ENCODE results near the gene PTRHD1. TPM values are rescaled to one million over a fixed set of nuclear protein-coding genes. Genes with fewer than 3 reads are reported as not detected.
A peak's percentile ranks its signal among the peaks of the same experiment; 100 is the strongest.

The PTRHD1 gene
- total RNA-seq, 1 donor, result 33.4 TPM

DNA sequence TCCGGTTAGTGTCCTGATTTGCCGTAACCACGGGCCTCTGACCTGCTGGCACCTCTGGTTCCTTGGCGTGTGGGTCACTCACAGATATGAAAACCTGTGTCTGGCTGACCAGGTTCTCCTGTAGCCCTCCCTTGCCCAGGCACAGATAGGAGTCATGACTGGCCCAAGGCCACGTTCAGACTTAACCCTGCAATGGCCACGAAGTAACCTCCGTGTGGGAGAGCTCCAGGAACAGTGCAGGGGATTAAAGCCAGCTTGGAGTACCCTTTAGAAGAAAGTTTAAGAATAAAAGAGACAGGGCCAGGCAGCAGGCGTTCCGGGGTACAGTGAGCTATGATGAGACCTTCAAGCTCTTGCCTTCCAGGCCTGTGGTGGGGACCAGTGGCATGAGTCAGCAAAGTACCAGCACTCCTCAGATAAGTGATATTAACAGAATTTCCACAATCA is 25.6 kb upstream of the PTRHD1 start:
- TF ChIP-seq, protein P1, sequence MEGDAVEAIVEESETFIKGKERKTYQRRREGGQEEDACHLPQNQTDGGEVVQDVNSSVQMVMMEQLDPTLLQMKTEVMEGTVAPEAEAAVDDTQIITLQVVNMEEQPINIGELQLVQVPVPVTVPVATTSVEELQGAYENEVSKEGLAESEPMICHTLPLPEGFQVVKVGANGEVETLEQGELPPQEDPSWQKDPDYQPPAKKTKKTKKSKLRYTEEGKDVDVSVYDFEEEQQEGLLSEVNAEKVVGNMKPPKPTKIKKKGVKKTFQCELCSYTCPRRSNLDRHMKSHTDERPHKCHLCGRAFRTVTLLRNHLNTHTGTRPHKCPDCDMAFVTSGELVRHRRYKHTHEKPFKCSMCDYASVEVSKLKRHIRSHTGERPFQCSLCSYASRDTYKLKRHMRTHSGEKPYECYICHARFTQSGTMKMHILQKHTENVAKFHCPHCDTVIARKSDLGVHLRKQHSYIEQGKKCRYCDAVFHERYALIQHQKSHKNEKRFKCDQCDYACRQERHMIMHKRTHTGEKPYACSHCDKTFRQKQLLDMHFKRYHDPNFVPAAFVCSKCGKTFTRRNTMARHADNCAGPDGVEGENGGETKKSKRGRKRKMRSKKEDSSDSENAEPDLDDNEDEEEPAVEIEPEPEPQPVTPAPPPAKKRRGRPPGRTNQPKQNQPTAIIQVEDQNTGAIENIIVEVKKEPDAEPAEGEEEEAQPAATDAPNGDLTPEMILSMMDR (IDR thresholded peaks at IDR 0.05; ENCODE audit: insufficient read depth, low read length), result no peak
- H3K4me3 ChIP-seq (ENCODE audit: low read depth, low read length), result no peak overlapping the region
- peak; percentile 48 for DNase-seq (ENCODE audit: low read depth)

DNA sequence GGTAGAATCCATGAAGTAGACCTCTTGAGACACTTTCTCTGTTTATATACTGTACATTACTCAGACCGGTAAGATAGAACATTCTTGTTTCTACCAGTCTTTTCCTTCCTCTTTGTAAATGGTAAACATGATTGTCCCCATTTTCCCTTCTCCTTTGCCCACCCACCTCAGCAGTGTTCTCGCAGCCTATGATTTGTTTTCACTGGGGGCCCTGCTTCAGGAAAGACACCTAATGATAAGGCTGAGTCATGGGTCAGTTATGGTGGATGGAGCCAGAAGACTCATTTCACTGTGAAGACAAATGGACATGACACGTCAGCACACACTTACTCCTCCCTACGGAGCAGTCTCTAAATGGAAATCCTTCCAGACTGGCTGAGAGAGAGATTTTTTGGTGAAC is 23.7 kb upstream of the PTRHD1 start:
- DNase-seq (ENCODE audit: low read depth), result peak; percentile 91
- TF ChIP-seq, protein P1 (IDR thresholded peaks at IDR 0.05; ENCODE audit: insufficient read depth, low read length), result no peak
- no peak overlapping the region for H3K4me3 ChIP-seq (ENCODE audit: low read depth, low read length)

DNA sequence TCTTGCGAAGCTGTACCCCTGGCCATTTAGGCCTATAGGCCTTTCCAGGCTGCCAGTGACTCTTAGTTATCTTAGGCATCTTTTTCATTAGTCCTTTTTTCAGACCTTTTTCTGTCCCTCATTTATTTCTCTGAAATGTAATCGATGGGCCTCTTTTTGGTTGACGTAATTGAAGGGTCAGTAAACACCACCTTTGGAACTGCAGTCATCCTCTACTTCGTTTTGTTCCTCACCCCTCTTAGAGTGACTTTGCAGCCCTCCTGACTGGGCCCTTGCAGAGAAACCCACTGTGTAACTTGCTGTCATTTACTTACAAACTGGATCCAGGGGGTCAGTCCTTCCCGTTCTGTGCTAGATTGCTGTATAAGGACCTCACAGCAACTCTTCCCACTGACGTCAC is 23.2 kb upstream of the PTRHD1 start:
- no peak for DNase-seq (ENCODE audit: low read depth)
- no peak overlapping the region for H3K4me3 ChIP-seq (ENCODE audit: low read depth, low read length)
- TF ChIP-seq, protein P1 (IDR thresholded peaks at IDR 0.05; ENCODE audit: insufficient read depth, low read length), result no peak

DNA sequence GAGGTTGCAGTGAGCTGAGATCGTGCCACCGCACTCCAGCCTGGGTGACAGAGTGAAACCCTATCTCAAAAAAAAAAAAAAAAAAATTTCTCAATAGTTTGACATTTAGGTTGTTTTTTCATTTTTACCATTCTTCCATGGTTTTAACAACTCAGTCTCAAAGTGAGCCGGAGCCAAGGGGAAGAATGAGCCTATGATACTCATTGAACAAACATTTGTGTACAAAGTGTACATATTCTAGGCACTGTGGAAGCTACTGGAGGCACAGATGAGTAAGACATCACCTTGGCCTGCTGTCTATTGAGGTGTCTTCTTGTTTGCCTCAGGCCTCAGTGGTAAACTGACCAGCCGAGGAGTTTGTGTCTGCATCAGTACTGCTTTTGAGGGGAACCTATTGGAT is 22.0 kb upstream of the PTRHD1 start:
- DNase-seq (ENCODE audit: low read depth), result no peak
- no peak overlapping the region for H3K4me3 ChIP-seq (ENCODE audit: low read depth, low read length)
- TF ChIP-seq, protein P1 (IDR thresholded peaks at IDR 0.05; ENCODE audit: insufficient read depth, low read length), result no peak

DNA sequence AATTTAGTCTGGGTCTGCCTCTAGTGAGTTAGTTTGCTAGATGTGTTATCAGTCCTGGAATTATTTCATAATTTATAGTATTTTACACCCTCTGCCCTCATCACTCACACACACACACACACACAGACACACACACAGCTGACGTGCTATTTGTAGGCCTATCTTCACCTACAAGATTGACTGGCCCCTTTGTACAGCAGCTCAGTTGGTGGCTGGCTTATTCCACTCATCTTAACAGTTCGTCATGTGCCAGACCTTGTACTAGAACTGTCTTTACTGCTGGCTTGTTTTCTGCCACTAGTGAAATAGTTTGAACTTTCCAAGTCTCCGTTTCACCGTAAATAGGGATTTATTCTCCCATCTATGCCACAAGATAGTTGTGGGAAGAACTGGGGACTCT is 21.3 kb upstream of the PTRHD1 start:
- TF ChIP-seq, protein P1 (IDR thresholded peaks at IDR 0.05; ENCODE audit: insufficient read depth, low read length), result no peak
- H3K4me3 ChIP-seq (ENCODE audit: low read depth, low read length), result no peak overlapping the region
- DNase-seq (ENCODE audit: low read depth), result no peak

DNA sequence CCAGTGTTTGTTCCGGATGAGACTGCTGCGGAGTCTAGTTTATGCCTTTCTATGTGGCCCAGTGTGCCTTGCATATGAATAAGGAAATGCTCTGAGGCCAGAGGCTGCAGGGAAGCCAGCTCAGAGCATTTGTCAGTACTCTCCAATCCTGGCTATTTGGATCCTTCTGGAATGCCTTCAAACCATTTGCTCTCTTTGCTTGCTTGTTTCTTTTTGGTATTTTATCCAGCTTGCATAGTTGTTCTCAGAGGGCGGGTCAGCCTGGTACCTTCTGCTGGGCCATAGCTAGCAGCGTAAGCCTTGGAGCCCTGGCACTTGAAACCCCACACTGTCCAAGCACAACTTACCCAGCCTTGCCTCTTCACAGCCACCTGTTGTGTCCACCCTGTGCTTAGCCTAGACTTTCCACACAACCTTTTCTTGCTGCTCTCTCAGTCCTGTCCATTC is 20.5 kb upstream of the PTRHD1 start:
- TF ChIP-seq, protein P1 (IDR thresholded peaks at IDR 0.05; ENCODE audit: insufficient read depth, low read length), result no peak
- no peak for DNase-seq (ENCODE audit: low read depth)
- no peak overlapping the region for H3K4me3 ChIP-seq (ENCODE audit: low read depth, low read length)

DNA sequence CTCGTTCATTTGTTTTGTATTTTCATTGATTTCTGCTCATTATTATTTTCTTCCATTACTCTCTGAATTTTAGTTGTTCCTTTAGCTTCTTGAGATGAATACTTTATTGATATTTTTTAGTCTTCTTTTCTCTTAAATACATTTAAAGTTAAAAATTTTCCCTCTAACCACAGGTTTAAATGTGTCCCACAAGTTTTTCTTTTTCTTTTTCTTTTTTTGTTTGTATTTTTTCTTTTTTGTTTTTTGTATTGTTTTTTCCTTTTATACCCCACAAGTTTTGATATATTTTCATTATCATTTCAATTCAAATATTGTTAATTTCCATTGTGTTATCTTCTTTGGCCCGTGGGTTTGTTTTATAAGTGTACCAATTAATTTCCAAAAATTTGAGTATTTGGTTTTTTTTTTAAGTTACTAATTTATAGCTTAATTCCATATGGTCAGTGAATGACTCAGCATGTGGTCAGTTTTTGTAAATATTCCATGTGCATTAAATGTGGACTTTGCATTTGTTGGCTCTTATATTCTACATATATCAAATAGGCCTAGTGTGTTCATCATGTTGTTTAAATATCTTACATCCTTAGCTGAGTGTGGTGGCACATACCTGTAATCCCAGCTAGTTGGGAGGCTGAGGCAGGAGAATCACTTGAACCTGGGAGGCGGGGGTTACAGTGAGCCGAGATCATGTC is 16.3 kb upstream of the PTRHD1 start:
- TF ChIP-seq, protein P1 (IDR thresholded peaks at IDR 0.05; ENCODE audit: insufficient read depth, low read length), result no peak
- no peak overlapping the region for H3K4me3 ChIP-seq (ENCODE audit: low read depth, low read length)
- DNase-seq (ENCODE audit: low read depth), result peak; percentile 20

All from fibroblast of the aortic adventitia (primary cell).